Spleen (tissue), 7 donors: ENCODE results near the gene SV2A.

Experiments used
- POLR2A ChIP-seq, 3 donors: fragments of 450-650 bp; IDR thresholded peaks; one replicate each; pipeline ENCODE4 v1.5.1; 2017; ENCODE audit warnings: antibody characterized with exemption in 3 of 3, mild to moderate bottlenecking in 1 of 3
- TF ChIP-seq, protein P1 (sequence below), 11 experiments: fragments of 200-600 bp in 7 of 11; fragments of 450-650 bp in 4 of 11; sonication (generic) in 4 of 11; IDR thresholded peaks in 8 of 11; conservative IDR thresholded peaks in 3 of 11; 1 replicate in 7 of 11; 2 replicates in 4 of 11; pipeline versions ENCODE4 v1.4.0 to v1.8.0; 2016 to 2021; ENCODE audit warnings: antibody characterized with exemption in 11 of 11, inconsistent platforms in 4 of 11, mild to moderate bottlenecking in 1 of 11
- donor health status: DM: no; HTN: no; CAD: no; lungs with moderate emphysema.
- donor health status: DM: no; HTN: no; CAD: no.
- donor health status: DM: no; HTN: no; CAD: no.

DNA sequence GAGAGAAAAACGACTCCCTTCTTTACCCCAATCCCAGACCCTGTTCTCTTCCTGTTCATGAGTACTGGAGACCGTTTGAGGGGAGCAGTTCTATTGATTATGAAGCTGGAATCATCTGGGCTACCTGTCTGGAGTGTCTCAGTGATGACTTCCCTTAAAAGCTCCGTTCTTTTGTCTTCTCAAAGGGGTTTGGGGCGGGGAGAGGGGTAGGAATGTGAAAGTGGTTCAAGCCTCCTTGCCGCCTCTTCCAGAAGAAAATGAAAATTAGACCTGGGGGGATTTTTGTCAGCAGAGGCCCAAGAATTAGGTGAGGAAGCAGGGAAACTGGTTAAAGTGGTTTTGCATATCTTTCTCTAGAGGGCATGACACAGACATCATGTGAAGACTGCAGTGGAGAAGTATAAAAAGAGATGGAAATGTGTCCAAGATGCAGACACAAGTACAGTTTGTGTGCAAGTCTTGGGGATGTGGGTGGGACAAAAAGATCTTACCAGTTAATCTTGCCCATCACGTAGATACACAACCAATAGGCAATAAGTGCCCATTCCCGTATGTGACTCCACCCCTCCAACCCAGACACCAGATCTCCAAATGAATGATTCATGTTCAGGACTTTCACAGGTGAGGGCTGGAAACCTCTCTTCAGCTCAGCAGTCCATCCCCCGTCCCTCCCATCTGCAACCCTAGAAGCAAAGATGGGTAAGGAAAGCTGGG lies 19.5 kb upstream of the SV2A start:
- TF ChIP-seq, protein P1, sequence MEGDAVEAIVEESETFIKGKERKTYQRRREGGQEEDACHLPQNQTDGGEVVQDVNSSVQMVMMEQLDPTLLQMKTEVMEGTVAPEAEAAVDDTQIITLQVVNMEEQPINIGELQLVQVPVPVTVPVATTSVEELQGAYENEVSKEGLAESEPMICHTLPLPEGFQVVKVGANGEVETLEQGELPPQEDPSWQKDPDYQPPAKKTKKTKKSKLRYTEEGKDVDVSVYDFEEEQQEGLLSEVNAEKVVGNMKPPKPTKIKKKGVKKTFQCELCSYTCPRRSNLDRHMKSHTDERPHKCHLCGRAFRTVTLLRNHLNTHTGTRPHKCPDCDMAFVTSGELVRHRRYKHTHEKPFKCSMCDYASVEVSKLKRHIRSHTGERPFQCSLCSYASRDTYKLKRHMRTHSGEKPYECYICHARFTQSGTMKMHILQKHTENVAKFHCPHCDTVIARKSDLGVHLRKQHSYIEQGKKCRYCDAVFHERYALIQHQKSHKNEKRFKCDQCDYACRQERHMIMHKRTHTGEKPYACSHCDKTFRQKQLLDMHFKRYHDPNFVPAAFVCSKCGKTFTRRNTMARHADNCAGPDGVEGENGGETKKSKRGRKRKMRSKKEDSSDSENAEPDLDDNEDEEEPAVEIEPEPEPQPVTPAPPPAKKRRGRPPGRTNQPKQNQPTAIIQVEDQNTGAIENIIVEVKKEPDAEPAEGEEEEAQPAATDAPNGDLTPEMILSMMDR (IDR thresholded peaks at IDR 0.05 in 8 of 11, conservative IDR thresholded peaks at IDR 0.05 in 3 of 11): no peak
- TF ChIP-seq POLR2A (IDR thresholded peaks at IDR 0.05): no peak
